Activated CD4-positive, CD25-positive, alpha-beta regulatory T cell treated with anti-CD3 and anti-CD28 coated beads, Interleukin-2, amount 50 U/mL, for 16 hours (primary cell): ENCODE results near the gene EPN1.

Source experiments
- DNase-seq: peaks from one replicate; pipeline ENCODE4 v3.0.0-alpha.2; 2020; ENCODE audit warnings: low read depth, low spot score

EPN1 gene

DNA sequence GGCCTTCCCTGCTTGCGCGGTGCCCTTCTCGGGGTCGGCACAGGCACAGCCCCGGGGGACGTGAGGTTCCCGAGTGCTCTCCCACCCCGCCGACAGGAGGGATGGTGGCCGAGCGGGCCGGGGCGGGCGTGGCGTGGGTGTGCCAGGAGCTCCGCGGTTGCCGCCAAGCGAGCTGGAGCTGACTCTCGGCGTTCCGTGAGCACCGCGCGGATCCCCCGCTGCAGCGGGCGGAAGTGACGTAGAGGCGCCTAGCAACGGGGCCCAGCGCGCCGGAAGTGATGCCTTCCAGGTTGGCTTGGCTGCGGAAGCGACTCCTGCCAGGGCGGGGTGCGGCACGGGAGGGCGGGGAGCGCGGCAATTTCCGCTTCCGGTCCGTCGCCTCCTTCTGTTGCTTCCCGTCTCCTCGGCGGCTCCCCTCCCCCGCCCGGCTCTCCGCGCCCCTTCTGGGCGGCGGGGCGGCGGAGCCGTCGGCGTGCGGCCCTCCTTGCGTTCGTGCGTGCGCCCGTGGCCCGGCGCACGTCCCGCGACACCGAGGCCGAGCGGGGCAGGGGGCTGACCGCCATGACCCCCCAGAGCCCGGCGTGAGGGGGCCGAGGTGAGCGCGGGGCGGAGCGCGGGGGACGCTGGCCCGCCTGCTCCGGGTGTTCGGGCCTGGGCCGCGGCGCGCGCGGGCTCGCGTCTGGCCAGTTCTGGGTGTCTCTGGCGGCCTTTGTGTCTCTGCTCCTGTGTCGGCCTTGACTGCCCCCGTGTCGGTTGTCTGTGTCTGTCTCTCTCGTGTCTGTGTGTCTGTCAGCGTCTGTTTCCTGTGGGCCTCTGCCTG is at the start of gene EPN1:
Gene EPN1, plus strand, starts transcription at position 386 of the 820 bp plus-strand sequence. CDS start 3,402 bp downstream, outside the sequence.
- peak; percentile 96 for DNase-seq

DNA sequence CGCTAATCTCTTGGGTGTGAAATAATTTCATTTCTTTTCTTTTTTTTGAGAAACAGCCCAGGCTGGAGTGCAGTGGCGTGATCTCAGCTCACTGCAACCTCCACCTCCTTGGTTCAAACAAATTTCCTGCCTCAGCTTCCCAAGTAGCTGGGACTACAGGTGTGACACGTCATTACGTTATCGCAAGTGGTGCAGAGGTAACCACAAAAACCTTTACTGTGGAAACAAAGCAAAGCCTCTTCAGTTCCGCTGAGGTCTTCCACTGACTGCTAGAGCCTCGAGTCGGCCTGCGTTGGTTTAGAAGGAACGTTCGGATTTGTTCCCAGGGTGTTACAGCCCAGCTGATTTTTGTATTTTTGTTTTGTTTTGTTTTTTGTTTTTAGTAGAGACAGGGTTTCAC is 48.7 kb upstream of the EPN1 start:
- DNase-seq, result no peak

DNA sequence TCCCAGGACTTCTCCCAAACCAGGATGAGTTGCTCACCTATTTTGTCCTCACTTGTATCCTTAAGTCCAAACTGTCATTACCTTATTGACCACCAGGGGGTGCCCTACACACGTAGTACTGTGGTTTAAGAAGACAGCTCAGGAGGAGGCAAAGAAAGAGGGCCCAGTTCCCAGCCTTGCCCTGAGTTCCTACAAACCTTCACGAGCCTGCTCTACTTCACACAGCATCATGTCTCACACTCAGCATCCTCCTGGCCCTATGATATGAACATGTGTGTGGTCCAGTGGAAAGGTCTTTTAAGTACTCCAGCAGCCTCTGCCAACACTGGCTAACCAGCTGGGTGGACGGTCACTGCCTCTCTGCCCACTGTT is 42.6 kb upstream of the EPN1 start:
- DNase-seq, result peak; percentile 84

- DNase-seq, result no peak
Observed at GRCh38 chr19:55633861-55634260, 41.2 kb upstream of the EPN1 start.

DNA sequence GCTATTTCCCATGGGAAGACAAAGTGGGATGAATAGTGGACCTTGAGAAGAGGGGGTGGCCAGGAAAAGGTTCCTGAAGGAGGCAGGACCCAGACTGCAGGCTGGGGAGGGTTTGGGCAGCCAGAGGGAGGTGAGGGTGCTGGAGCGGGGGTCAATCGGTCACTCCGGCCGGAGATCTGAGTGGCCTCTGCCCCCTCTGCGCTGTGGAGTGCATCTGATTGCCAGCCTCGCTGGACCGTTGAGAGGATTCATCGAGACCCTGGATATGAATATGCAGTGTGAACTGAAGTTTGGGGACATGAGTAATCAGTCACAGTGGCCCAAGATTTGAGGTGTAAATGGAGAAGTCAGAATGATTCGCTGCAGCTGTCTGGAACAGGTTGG is 39.7 kb upstream of the EPN1 start:
- DNase-seq, result no peak

GRCh38 chr19:55635856-55636440 is 39.1 kb upstream of the EPN1 start:
- DNase-seq, result no peak

DNA sequence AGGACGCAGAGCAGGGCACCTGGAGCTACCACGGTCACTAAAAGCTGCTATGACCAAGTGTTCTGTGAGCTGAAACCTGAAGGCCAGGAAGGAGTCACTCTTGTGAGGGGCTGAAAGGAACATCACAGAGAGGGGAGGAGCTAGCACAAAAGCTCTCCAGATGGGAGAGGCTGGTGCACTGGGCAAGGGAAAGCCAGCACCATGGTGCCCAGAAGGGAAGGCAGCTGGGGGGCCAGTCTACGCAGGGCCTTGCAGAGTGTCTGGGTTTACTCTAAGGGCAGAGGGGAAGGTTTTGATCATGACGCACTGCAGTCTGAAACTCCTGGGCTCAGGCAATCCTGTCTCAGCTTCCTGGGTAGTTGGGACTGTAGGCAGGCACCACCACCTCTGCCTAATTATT is 38.3 kb upstream of the EPN1 start:
- DNase-seq, result no peak

DNA sequence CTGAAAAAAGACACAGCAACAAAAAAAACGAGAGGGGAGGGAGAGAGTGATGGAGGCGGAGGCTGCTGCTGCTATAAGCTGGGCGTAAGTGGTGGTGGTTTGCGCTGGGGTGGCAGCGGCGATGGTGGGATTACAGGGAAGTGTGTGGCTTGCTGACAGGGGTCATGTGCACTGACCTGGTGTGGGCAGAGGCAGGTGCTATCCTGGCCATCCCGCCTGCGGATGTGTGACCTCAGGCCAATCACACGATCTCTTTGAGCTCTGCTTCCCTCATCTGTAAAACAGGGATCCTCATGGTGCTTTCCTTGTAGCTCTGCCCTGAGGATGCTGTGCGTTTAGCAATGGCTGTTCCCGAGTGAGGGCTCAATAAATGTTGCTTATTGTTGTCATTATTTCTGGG is 37.5 kb upstream of the EPN1 start:
- DNase-seq, result no peak

GRCh38 chr19:55638864-55639359 is 36.1 kb upstream of the EPN1 start:
- DNase-seq, result no peak

DNA sequence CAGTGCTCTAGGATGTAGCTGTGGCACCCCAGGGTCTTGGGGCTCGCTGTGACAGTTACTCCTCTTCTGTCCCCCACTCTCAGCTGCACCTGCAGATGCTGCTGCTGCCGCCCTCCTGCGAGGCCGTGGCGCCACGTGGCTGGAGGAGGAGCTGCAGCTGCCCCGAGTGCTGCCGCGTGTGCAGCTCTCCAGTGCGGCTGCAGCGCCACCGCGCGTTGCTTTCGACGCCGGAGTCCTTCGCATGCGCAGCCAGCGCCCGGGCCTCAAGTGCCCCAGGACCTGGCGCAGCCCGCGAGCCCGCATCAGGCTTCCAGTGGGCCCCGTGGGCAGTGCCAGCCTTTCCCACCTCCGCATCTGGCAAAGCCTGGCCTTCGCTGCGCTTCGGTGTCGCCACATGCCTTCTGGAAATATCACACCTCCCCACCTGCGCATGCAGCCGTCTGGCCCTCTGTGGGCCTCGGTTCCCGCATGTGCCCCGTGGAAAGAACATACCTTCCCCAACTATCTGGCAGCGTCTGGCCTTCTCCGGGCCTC is 34.9 kb upstream of the EPN1 start:
- no peak for DNase-seq

- DNase-seq, result no peak
Observed at GRCh38 chr19:55640577-55641425, 34.2 kb upstream of the EPN1 start, which contains the start of gene ZNF580. Gene ZNF580 (plus strand): TSS chr19:55641002. CDS start chr19:55642509, 1,507 bp downstream.

GRCh38 chr19:55641426-55642152 is 33.4 kb upstream of the EPN1 start:
- DNase-seq, result no peak

- DNase-seq, result no peak
Observed at GRCh38 chr19:55642153-55643002, 32.6 kb upstream of the EPN1 start.

- peak; percentile 56 for DNase-seq
Observed at GRCh38 chr19:55643003-55643886, 31.8 kb upstream of the EPN1 start, which contains the start of gene ZNF581. Gene ZNF581 (plus strand): TSS chr19:55643649. CDS start chr19:55644572, 923 bp downstream.

- no peak for DNase-seq
Observed at GRCh38 chr19:55643887-55644176, 31.2 kb upstream of the EPN1 start.

DNA sequence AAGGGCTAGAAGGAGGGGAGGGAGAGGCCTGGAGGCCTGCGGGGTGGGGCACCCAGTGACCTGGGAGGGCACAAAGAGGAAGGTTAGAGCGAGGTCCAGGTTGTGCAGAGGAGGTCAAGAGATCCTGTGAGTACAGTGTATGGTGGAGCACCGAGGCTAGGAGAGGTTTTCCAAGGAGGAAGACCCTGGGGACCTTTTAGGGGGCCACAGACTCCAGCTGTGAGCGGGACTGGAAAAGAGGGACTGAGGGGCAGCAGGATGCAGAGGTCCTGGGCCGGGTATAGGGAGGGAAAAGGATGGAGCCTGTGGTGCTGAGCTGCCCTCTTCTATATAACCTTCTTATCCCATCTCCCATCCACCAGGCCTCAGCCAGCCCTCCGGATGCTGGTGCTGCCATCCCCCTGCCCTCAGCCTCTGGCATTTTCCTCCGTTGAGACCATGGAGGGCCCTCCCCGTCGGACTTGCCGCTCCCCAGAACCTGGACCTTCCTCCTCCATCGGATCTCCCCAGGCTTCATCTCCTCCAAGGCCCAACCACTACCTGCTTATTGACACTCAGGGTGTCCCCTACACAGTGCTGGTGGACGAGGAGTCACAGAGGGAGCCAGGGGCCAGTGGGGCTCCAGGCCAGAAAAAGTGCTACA is 30.7 kb upstream of the EPN1 start:
- DNase-seq, result no peak

DNA sequence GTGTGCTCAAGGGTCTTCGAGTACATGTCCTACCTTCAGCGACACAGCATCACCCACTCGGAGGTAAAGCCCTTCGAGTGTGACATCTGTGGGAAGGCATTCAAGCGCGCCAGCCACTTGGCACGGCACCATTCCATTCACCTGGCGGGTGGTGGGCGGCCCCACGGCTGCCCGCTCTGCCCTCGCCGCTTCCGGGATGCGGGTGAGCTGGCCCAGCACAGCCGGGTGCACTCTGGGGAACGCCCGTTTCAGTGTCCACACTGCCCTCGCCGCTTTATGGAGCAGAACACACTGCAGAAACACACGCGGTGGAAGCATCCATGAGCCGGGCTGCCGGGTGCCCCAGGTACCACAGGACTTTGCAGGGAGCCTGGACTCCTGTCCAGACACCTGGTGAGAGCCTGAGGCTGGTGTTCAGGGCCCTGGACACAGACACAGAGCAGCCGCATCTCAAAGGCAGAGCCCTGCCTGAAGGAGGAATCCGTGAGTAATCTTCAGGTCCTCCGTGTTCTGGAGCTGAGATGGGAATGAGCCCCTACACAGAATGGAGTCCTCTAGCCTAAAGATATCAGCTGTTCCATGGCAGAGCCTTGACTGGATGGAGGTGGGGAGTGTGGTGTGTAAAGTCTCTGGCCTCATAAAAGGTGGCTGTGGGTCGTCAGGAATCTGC is 30.0 kb upstream of the EPN1 start:
- no peak for DNase-seq

- DNase-seq, result no peak
Observed at GRCh38 chr19:55645512-55645881, 29.5 kb upstream of the EPN1 start.
